Trophoblast cell (in vitro differentiated cells and primary cell): ENCODE measurements around the gene MAST4.

Source experiments
- DNase-seq, 2 donors: peaks; one replicate each; pipeline ENCODE4 v3.0.0-alpha.2; 2016
- H2AFZ ChIP-seq: 2 replicates; pipeline ENCODE4 v1.6.1; 2013; ENCODE audit warnings: low read length, moderate library complexity, mild to moderate bottlenecking; ENCODE audit not compliant: insufficient read depth, poor library complexity
- H2AK5ac ChIP-seq: 2 replicates; pipeline ENCODE4 v1.6.1; 2013; ENCODE audit warnings: mild to moderate bottlenecking, low read length
- H2BK120ac ChIP-seq: 2 replicates; pipeline ENCODE4 v1.6.1; 2013; ENCODE audit warnings: low read length, mild to moderate bottlenecking, moderate library complexity; ENCODE audit not compliant: insufficient read depth, poor library complexity
- H2BK12ac ChIP-seq: 2 replicates; pipeline ENCODE4 v1.6.1; 2013; ENCODE audit warnings: mild to moderate bottlenecking, low read length, moderate library complexity
- H2BK5ac ChIP-seq: 2 replicates; pipeline ENCODE4 v1.6.1; 2013; ENCODE audit warnings: low read length, low read depth, moderate library complexity, mild to moderate bottlenecking; ENCODE audit not compliant: poor library complexity
- H3K14ac ChIP-seq: 2 replicates; pipeline ENCODE4 v1.6.1; 2013; ENCODE audit warnings: mild to moderate bottlenecking, low read length
- H3K18ac ChIP-seq: 2 replicates; pipeline ENCODE4 v1.6.1; 2013; ENCODE audit warnings: mild to moderate bottlenecking, low read length
- H3K23ac ChIP-seq: 2 replicates; pipeline ENCODE4 v1.6.1; 2013; ENCODE audit warnings: low read length
- H3K27ac ChIP-seq: 2 replicates; pipeline ENCODE4 v1.5.1; 2013; ENCODE audit warnings: low read depth, mild to moderate bottlenecking, inconsistent platforms, low read length, moderate library complexity
- H3K27me3 ChIP-seq: 2 replicates; pipeline ENCODE4 v1.6.1; 2013; ENCODE audit warnings: inconsistent platforms, mild to moderate bottlenecking, low read length, moderate library complexity; ENCODE audit not compliant: insufficient read depth
- H3K36me3 ChIP-seq, 2 experiments: 1 replicate in 1 of 2; 2 replicates in 1 of 2; pipeline ENCODE4 v1.6.1; 2013; ENCODE audit warnings: low read length in 2 of 2, mild to moderate bottlenecking in 2 of 2, moderate library complexity in 1 of 2; ENCODE audit not compliant: insufficient read depth in 2 of 2, control insufficient read depth in 1 of 2
- H3K4ac ChIP-seq: 2 replicates; pipeline ENCODE4 v1.6.1; 2013; ENCODE audit warnings: low read depth, mild to moderate bottlenecking, low read length, moderate library complexity
- H3K4me1 ChIP-seq, 2 experiments: 1 replicate in 1 of 2; 2 replicates in 1 of 2; pipeline ENCODE4 v1.6.1; 2013; ENCODE audit warnings: low read length in 2 of 2, mild to moderate bottlenecking in 2 of 2, moderate library complexity in 1 of 2; ENCODE audit not compliant: insufficient read depth in 2 of 2, control insufficient read depth in 1 of 2
- H3K4me2 ChIP-seq: 2 replicates; pipeline ENCODE4 v1.6.1; 2013; ENCODE audit warnings: inconsistent platforms, mild to moderate bottlenecking, low read length, moderate library complexity
- H3K4me3 ChIP-seq: 2 replicates; pipeline ENCODE4 v1.5.1; 2013; ENCODE audit warnings: mild to moderate bottlenecking, low read depth, low read length, inconsistent platforms
- H3K79me1 ChIP-seq: one replicate; pipeline ENCODE4 v1.6.1; 2013; ENCODE audit warnings: low read length
- H3K79me2 ChIP-seq: 2 replicates; pipeline ENCODE4 v1.6.1; 2013; ENCODE audit warnings: low read length, mild to moderate bottlenecking; ENCODE audit not compliant: control insufficient read depth, insufficient read depth, poor library complexity
- H3K9ac ChIP-seq: 2 replicates; pipeline ENCODE4 v1.6.1; 2013; ENCODE audit warnings: mild to moderate bottlenecking, low read length
- H3K9me3 ChIP-seq: 2 replicates; pipeline ENCODE4 v1.6.1; 2013; ENCODE audit warnings: low read depth, mild to moderate bottlenecking, control low read depth, inconsistent platforms, low read length; ENCODE audit not compliant: insufficient read depth
- H4K12ac ChIP-seq: 2 replicates; pipeline ENCODE4 v1.6.1; 2013; ENCODE audit warnings: low read depth, mild to moderate bottlenecking, low read length, moderate library complexity
- H4K8ac ChIP-seq: 2 replicates; pipeline ENCODE4 v1.6.1; 2013; ENCODE audit warnings: low read depth, mild to moderate bottlenecking, low read length, moderate library complexity
- H4K91ac ChIP-seq: one replicate; pipeline ENCODE4 v1.6.1; 2013; ENCODE audit warnings: low read depth, mild to moderate bottlenecking, low read length, moderate library complexity
- WGBS: extraction: QIAGEN DNeasy Blood & Tissue Kit; methylation state at CpG from one replicate; pipeline ENCODE4 v1.1.7; 2013; ENCODE audit warnings: missing lambda C conversion rate; ENCODE audit not compliant: insufficient read length, insufficient coverage; ENCODE audit errors: extremely low coverage; 5-methylcytosine and 5-hydroxymethylcytosine counted together

MAST4 gene

GRCh38 chr5:67065696-67066095, 469.5 kb downstream of the MAST4 start:
- H3K79me2 ChIP-seq, result no peaks in the 10 kb centered on the region
- H3K36me3 ChIP-seq, result no peaks in the 10 kb centered on the region
- no peak overlapping the region for H3K4me3 ChIP-seq
- no peak overlapping the region for H4K91ac ChIP-seq
- no peak overlapping the region for H2AK5ac ChIP-seq
- H3K23ac ChIP-seq, result peak overlapping the region; percentile 40
- no peak overlapping the region for H4K8ac ChIP-seq
- no peak overlapping the region for H3K4ac ChIP-seq
- H3K79me1 ChIP-seq, result no peaks in the 10 kb centered on the region
- H3K27ac ChIP-seq, result no peak overlapping the region
- H3K4me2 ChIP-seq, result no peak overlapping the region
- no peak for DNase-seq
- H2BK12ac ChIP-seq, result no peak overlapping the region
- no peak overlapping the region for H3K9ac ChIP-seq
- no CpG with 5 or more reads among the region's 1 CpG for WGBS
- H2BK120ac ChIP-seq, result no peak overlapping the region
- H3K27me3 ChIP-seq, result no peaks in the 10 kb centered on the region
- peaks cover 0 to 2% of the 10 kb centered on the region in 2 experiments for H3K4me1 ChIP-seq
- no peak overlapping the region for H3K14ac ChIP-seq
- no peak overlapping the region for H2BK5ac ChIP-seq
- H3K18ac ChIP-seq, result no peak overlapping the region
- H3K9me3 ChIP-seq, result no peaks in the 10 kb centered on the region
- H2AFZ ChIP-seq, result no peak overlapping the region
- H4K12ac ChIP-seq, result no peak overlapping the region

GRCh38 chr5:67066815-67067214, 470.6 kb downstream of the MAST4 start:
- Histone ChIP-seq H4K12ac (no peak overlapping the region), H2BK120ac (no peak overlapping the region), H3K4me3 (no peak overlapping the region), H3K9me3 (no peaks in the 10 kb centered on the region), H3K79me2 (no peaks in the 10 kb centered on the region), H3K27me3 (no peaks in the 10 kb centered on the region), H2AFZ (no peak overlapping the region), H2BK5ac (no peak overlapping the region), H4K91ac (no peak overlapping the region), H2AK5ac (no peak overlapping the region), H4K8ac (no peak overlapping the region), H3K4ac (no peak overlapping the region), H3K14ac (no peak overlapping the region), H3K27ac (no peak overlapping the region), H3K4me2 (no peak overlapping the region), H2BK12ac (no peak overlapping the region), H3K23ac (no peak overlapping the region), H3K79me1 (no peaks in the 10 kb centered on the region), H3K4me1 (peaks cover 0 to 2% of the 10 kb centered on the region in 2 experiments), H3K36me3 (no peaks in the 10 kb centered on the region), H3K18ac (no peak overlapping the region), H3K9ac (no peak overlapping the region)
- no CpG with 5 or more reads among the region's 1 CpG for WGBS
- DNase-seq, result no peak

GRCh38 chr5:67073045-67073680, 477.0 kb downstream of the MAST4 start:
- Histone ChIP-seq H2BK5ac (no peak overlapping the region), H3K4me1 (peaks cover 0 to 2% of the 10 kb centered on the region in 2 experiments), H3K9me3 (no peaks in the 10 kb centered on the region), H2AK5ac (no peak overlapping the region), H4K91ac (no peak overlapping the region), H3K27ac (no peak overlapping the region), H3K4me2 (no peak overlapping the region), H3K14ac (no peak overlapping the region), H3K9ac (no peak overlapping the region), H2BK120ac (no peak overlapping the region), H3K79me2 (no peaks in the 10 kb centered on the region), H3K4me3 (no peak overlapping the region), H3K4ac (no peak overlapping the region), H4K12ac (no peak overlapping the region), H2AFZ (no peak overlapping the region), H3K23ac (no peak overlapping the region), H3K79me1 (no peaks in the 10 kb centered on the region), H2BK12ac (no peak overlapping the region), H4K8ac (no peak overlapping the region), H3K18ac (no peak overlapping the region), H3K36me3 (no peaks in the 10 kb centered on the region), H3K27me3 (no peaks in the 10 kb centered on the region)
- no peak for DNase-seq
- no CpG with 5 or more reads among the region's 3 CpGs for WGBS

- H3K23ac ChIP-seq, result no peak overlapping the region
- no CpG with 5 or more reads among the region's 4 CpGs for WGBS
- no peak overlapping the region for H3K9ac ChIP-seq
- no peak overlapping the region for H2BK120ac ChIP-seq
- H2BK5ac ChIP-seq, result no peak overlapping the region
- H3K4ac ChIP-seq, result no peak overlapping the region
- H2AFZ ChIP-seq, result no peak overlapping the region
- no peak overlapping the region for H3K18ac ChIP-seq
- no peaks in the 10 kb centered on the region for H3K9me3 ChIP-seq
- H3K4me2 ChIP-seq, result no peak overlapping the region
- no peaks in the 10 kb centered on the region for H3K79me2 ChIP-seq
- no peak overlapping the region for H3K27ac ChIP-seq
- H2BK12ac ChIP-seq, result no peak overlapping the region
- no peaks in the 10 kb centered on the region for H3K36me3 ChIP-seq
- H3K27me3 ChIP-seq, result no peaks in the 10 kb centered on the region
- H3K14ac ChIP-seq, result no peak overlapping the region
- no peak overlapping the region for H4K12ac ChIP-seq
- H4K91ac ChIP-seq, result no peak overlapping the region
- no peak overlapping the region for H4K8ac ChIP-seq
- no peaks in the 10 kb centered on the region for H3K79me1 ChIP-seq
- no peak overlapping the region for H2AK5ac ChIP-seq
- H3K4me3 ChIP-seq, result no peak overlapping the region
- H3K4me1 ChIP-seq, result no peaks in the 10 kb centered on the region
- DNase-seq, result no peak
These were observed 481.1 kb downstream of the MAST4 start for GRCh38 chr5:67077296-67077695.
